Tibial nerve (tissue), 4 donors: ENCODE data around the gene PTPRE. TPM values are rescaled to one million over a fixed set of nuclear protein-coding genes. Genes with fewer than 3 reads are reported as not detected.
A peak's percentile ranks its signal among the peaks of the same experiment; 100 is the strongest.

Experiments used
- DNase-seq, 2 donors: peaks; one replicate each; pipeline ENCODE4 v3.0.0-alpha.2; 2019; ENCODE audit warnings: low spot score in 2 of 2
- H3K27ac ChIP-seq, 4 donors: fragments of 200-600 bp; sonication (generic) in 3 of 4; one replicate each; pipeline ENCODE4 v1.5.1; 2017 to 2019; ENCODE audit warnings: mild to moderate bottlenecking in 1 of 4
- H3K27me3 ChIP-seq, 2 donors: fragments of 200-600 bp; sonication (generic) in 1 of 2; one replicate each; pipeline versions ENCODE4 v1.5.1 to v1.6.0; 2017 to 2019
- H3K36me3 ChIP-seq, 3 donors: fragments of 200-600 bp; sonication (generic); one replicate each; pipeline ENCODE4 v1.5.1; 2018 to 2019
- H3K4me1 ChIP-seq, 4 donors: fragments of 200-600 bp; sonication (generic) in 3 of 4; one replicate each; pipeline ENCODE4 v1.5.1; 2017 to 2019
- H3K4me3 ChIP-seq, 4 donors: fragments of 200-600 bp; sonication (generic) in 3 of 4; one replicate each; pipeline ENCODE4 v1.5.1; 2017 to 2019; ENCODE audit warnings: mild to moderate bottlenecking in 1 of 4, moderate library complexity in 1 of 4
- H3K9me3 ChIP-seq, 4 donors: fragments of 200-600 bp; sonication (generic) in 3 of 4; one replicate each; pipeline ENCODE4 v1.5.1; 2017 to 2019
- CTCF ChIP-seq, 5 experiments: fragments of 200-600 bp in 3 of 5; fragments of 450-650 bp in 2 of 5; sonication (generic) in 3 of 5; IDR thresholded peaks; one replicate each; pipeline ENCODE4 v1.5.1; 2016 to 2019; ENCODE audit warnings: antibody characterized with exemption in 5 of 5, mild to moderate bottlenecking in 3 of 5, moderate library complexity in 2 of 5
- EP300 ChIP-seq, 2 donors: sonication (generic); formaldehyde crosslinking; IDR thresholded peaks; one replicate each; pipeline ENCODE4 v1.6.1; 2017; ENCODE audit warnings: antibody characterized with exemption in 2 of 2, mild to moderate bottlenecking in 1 of 2
- POLR2A ChIP-seq, 2 donors: fragments of 450-650 bp; IDR thresholded peaks; one replicate each; pipeline ENCODE4 v1.6.1; 2017; ENCODE audit warnings: antibody characterized with exemption in 2 of 2, mild to moderate bottlenecking in 2 of 2, moderate library complexity in 2 of 2
- WGBS, 2 donors: methylation state at CpG; one replicate each; pipeline ENCODE4 v1.1.5; 2018; 5-methylcytosine and 5-hydroxymethylcytosine counted together
- total RNA-seq, 4 donors: library from RNA; depleted of rRNA; stranded (reverse); fragments of >200 nt; gene quantifications; one replicate each; pipeline ENCODE4 v1.1.0, GENCODE V29; 2016

Gene PTPRE
- total RNA-seq, 4 donors from 2014 or later, result 19.0 to 38.1 (median 25.8) TPM

GRCh38 chr10:127877699-127878098 is 29.2 kb upstream of the PTPRE start:
- 64 to 67% methylated on average over 5 of the region's 5 CpGs for WGBS, 2 donors
- Histone ChIP-seq H3K27me3 (no peaks in the 10 kb centered on the region), H3K36me3 (no peaks in the 10 kb centered on the region), H3K4me1 (no peaks in the 10 kb centered on the region), H3K4me3 (no peak overlapping the region), H3K9me3 (no peaks in the 10 kb centered on the region), H3K27ac (no peak overlapping the region)
- DNase-seq, result no peak
- TF ChIP-seq POLR2A (IDR thresholded peaks at IDR 0.05), result no peak
- TF ChIP-seq CTCF (IDR thresholded peaks at IDR 0.05), result no peak
- TF ChIP-seq EP300 (IDR thresholded peaks at IDR 0.05), result no peak

- no peak overlapping the region for H3K4me3 ChIP-seq
- WGBS, 2 donors, result 74 to 82% methylated on average over 4 of the region's 4 CpGs
- H3K9me3 ChIP-seq, result no peaks in the 10 kb centered on the region
- no peaks in the 10 kb centered on the region for H3K27me3 ChIP-seq
- DNase-seq, result no peak
- H3K36me3 ChIP-seq, result no peaks in the 10 kb centered on the region
- no peaks in the 10 kb centered on the region for H3K4me1 ChIP-seq
- peak overlapping the region in 1 of 4 donors; percentile 42 for H3K27ac ChIP-seq
- TF ChIP-seq POLR2A (IDR thresholded peaks at IDR 0.05) (no peak), CTCF (IDR thresholded peaks at IDR 0.05) (no peak), EP300 (IDR thresholded peaks at IDR 0.05) (peak in 1 of 2 donors; percentile 69)
Measured at GRCh38 chr10:127878475-127879055, 28.3 kb upstream of the PTPRE start.

GRCh38 chr10:127880557-127880956 is 26.3 kb upstream of the PTPRE start:
- no peaks in the 10 kb centered on the region for H3K9me3 ChIP-seq
- H3K4me1 ChIP-seq, result no peaks in the 10 kb centered on the region
- H3K27me3 ChIP-seq, result no peaks in the 10 kb centered on the region
- H3K4me3 ChIP-seq, result no peak overlapping the region
- TF ChIP-seq CTCF (IDR thresholded peaks at IDR 0.05) (no peak), EP300 (IDR thresholded peaks at IDR 0.05) (peak in 1 of 2 donors; percentile 56), POLR2A (IDR thresholded peaks at IDR 0.05) (no peak)
- H3K36me3 ChIP-seq, result no peaks in the 10 kb centered on the region
- peak overlapping the region in 2 of 4 donors; percentile 27 to 57 for H3K27ac ChIP-seq
- WGBS, 2 donors, result 89 to 100% methylated on average over 1 of the region's 2 CpGs
- DNase-seq, result peak in 1 of 2 donors; percentile 26

- DNase-seq, result no peak
- Histone ChIP-seq H3K4me3 (no peak overlapping the region), H3K4me1 (no peaks in the 10 kb centered on the region), H3K9me3 (no peaks in the 10 kb centered on the region), H3K27ac (peak overlapping the region in 3 of 4 donors; percentile 27 to 55 (median 48)), H3K27me3 (no peaks in the 10 kb centered on the region), H3K36me3 (no peaks in the 10 kb centered on the region)
- TF ChIP-seq CTCF (IDR thresholded peaks at IDR 0.05), result no peak
- no peak for TF ChIP-seq POLR2A (IDR thresholded peaks at IDR 0.05)
- no peak for TF ChIP-seq EP300 (IDR thresholded peaks at IDR 0.05)
- 92 to 97% methylated on average over 7 to 8 of the region's 8 CpGs for WGBS, 2 donors
Measured at GRCh38 chr10:127881262-127881661, 25.6 kb upstream of the PTPRE start.

- H3K36me3 ChIP-seq, result no peaks in the 10 kb centered on the region
- no peak overlapping the region for H3K4me3 ChIP-seq
- H3K27me3 ChIP-seq, result no peaks in the 10 kb centered on the region
- peaks cover 0 to 3% (median 0%) of the 10 kb centered on the region in 4 donors for H3K4me1 ChIP-seq
- no peak for DNase-seq
- WGBS, 2 donors, result 81 to 88% methylated on average over 8 of the region's 8 CpGs
- no peaks in the 10 kb centered on the region for H3K9me3 ChIP-seq
- TF ChIP-seq CTCF (IDR thresholded peaks at IDR 0.05) (no peak), EP300 (IDR thresholded peaks at IDR 0.05) (no peak)
- peak overlapping the region in 1 of 4 donors; percentile 13 for H3K27ac ChIP-seq
Measured at GRCh38 chr10:127882391-127882790, 24.5 kb upstream of the PTPRE start.
